GM12875 (cell line): Measurements from ENCODE around the gene SEMA7A.
A peak's percentile ranks its signal among the peaks of the same experiment; 100 is the strongest.
"Not testable (repeated sequence)": the region's sequence is repeated elsewhere in the genome, so short reads cannot be mapped to it uniquely, and the experiment has no call there.

Experiments used
- H3K4me3 ChIP-seq: one replicate; pipeline ENCODE4 v1.5.1; 2011; ENCODE audit warnings: low read depth, low read length, control low read depth
- CTCF ChIP-seq: IDR thresholded peaks from 2 replicates; pipeline ENCODE4 v1.5.1; 2011; ENCODE audit warnings: low read depth, mild to moderate bottlenecking, control low read depth, inconsistent platforms, low read length, moderate library complexity, borderline replicate concordance; ENCODE audit not compliant: insufficient read depth

Gene SEMA7A, protein sequence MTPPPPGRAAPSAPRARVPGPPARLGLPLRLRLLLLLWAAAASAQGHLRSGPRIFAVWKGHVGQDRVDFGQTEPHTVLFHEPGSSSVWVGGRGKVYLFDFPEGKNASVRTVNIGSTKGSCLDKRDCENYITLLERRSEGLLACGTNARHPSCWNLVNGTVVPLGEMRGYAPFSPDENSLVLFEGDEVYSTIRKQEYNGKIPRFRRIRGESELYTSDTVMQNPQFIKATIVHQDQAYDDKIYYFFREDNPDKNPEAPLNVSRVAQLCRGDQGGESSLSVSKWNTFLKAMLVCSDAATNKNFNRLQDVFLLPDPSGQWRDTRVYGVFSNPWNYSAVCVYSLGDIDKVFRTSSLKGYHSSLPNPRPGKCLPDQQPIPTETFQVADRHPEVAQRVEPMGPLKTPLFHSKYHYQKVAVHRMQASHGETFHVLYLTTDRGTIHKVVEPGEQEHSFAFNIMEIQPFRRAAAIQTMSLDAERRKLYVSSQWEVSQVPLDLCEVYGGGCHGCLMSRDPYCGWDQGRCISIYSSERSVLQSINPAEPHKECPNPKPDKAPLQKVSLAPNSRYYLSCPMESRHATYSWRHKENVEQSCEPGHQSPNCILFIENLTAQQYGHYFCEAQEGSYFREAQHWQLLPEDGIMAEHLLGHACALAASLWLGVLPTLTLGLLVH

DNA sequence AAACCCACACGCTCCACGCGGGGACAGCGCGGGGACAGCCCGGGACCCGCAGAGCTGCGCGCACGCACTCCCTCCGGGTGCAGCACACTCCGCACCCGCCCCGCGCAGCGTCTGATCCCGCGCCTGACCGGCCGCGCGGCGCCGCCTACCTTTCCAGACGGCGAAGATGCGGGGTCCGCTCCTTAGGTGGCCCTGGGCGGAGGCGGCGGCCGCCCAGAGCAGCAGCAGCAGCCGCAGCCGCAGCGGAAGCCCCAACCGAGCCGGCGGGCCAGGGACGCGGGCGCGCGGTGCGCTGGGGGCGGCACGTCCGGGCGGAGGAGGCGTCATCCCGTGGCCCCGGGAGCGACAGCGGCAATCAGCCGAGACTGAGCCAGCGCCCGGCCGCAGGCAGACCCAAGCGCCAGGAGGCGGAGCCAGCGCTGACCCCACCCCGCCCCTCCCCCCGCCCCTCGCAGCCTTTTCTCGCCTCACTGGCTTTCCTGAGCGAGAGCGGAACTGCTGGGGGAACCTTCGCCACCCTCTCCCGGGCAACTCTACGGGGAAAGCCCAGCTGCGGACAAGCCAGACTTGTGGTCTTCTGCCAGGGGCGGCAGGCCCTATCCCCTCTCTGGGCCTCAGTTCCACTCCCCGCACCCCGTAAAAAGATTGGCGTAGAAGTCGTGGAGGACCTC, at the start of gene SEMA7A:
SEMA7A (minus strand) TSS at position 367 of the 671 bp plus-strand sequence; CDS start at position 327, 40 bp downstream.
- TF ChIP-seq CTCF = no peak
- H3K4me3 ChIP-seq = peak within 1 kb of the TSS; percentile 98

DNA sequence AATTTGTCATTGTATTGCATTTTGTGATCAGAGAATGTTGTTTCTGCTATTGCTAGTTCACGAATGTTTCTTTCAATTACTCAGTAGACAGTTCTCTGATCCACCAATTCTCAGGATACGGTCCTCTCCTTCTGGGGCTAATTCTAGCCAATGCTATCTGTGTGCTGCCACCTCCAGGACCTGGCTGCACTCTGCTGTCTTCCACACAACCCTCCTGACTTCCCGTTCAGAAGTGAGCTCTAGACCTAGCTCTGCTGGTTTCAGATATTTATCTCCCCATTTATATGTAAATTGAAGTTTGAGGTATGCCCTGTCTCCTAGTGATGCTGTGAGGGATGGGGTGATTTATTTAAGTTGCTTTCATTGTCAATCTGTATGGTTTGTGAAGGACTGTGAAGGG, 48.9 kb upstream of the SEMA7A start:
- H3K4me3 ChIP-seq = no peak overlapping the region
- 0 out of 2 replicates have a peak, but pooled peaks have one; percentile 8 for TF ChIP-seq CTCF

- H3K4me3 ChIP-seq = not testable (repeated sequence)
These were observed 46.6 kb upstream of the SEMA7A start for GRCh38 chr15:74480364-74480763.

- not testable (repeated sequence) for H3K4me3 ChIP-seq
These were observed 37.9 kb upstream of the SEMA7A start for GRCh38 chr15:74471621-74472020.

DNA sequence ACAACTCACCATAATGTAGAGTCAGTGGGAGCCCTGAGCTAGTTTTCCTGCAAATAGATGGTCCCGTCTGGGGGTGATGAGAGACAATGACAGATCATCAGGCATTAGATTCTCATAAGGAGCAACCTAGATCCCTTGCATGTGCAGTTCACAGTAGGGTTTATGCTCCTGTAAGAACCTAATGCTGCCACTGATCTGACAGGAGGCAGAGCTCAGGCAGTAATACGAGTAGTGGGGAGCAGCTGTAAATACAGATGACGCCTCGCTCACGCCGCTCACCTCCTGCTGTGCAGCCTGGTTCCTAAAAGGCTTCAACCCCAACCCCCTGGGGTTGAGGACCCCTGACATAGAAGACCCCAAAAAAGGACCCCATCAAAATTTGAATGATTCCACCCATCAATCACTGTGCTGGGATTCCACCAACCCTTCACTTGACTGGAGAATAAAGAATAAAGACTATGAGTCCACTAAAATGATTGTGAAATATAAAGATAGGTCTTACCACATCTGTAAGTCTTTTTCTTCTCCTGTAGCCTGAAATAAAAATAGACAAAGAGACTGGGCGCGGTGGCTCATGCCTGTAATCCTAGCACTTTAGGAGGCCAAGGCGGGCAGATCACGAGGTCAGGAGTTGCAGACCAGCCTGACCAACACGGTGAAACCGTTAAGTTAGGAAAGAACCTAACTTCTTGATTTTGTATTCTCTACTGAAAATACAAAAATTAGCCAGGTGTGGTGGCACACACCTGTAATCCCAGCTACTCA, 37.1 kb upstream of the SEMA7A start:
- TF ChIP-seq CTCF = no peak

DNA sequence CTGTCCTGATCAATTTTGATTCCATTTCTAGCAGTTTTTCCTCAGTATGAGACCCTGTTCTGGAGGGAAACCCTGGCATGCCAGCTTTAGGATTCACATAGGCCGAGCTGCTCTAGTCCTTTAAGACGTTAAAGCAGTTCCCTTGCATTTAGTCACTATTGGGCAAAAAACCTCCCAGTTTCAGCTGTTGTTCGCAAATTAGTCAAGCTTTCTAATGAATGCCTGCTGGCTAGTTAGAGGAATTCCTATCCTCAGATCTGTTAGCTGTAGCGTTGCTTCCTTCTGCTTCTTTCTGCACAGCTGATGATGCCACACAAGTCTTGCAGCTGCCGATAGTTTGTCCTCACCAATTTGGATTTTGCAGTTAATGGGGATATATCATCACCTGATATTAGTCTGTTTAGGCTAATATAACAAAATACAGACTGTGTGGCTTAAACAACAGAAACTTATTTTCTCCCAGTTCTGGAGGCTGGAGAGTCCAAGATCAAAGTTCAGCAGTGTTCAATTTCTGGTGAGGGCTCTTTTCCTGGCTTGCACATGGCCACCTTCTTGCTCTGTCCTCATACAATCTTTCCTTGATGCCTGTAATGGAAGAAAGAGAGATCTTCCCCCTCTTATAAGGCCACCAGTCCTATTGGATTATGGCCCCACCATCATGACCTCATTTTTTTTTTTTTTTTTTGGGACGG, 34.7 kb upstream of the SEMA7A start:
- H3K4me3 ChIP-seq = no peak overlapping the region
- no peak for TF ChIP-seq CTCF

More for the DNA sequence above, 37.1 kb upstream of the SEMA7A start:
- H3K4me3 ChIP-seq = no peak overlapping the region

DNA sequence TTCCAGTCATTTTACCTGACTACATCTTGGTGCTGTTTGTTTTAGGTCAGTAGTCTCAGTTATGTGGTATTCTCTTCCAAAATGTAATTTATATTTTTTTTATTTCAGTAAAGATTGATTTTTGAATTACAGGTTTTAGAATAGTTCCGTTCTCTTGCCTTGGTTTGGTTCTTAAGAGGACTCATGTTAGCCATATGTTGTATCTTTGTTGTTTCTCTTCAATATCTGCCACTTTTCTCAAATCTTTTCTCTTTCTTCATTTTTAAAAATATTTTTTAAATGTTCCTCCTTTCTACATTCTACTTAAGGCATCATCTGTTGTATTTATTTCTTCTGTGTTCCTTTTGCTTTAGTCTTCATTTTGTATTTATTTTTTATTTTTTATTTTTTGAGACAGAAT, 32.8 kb upstream of the SEMA7A start:
- TF ChIP-seq CTCF = no peak
- H3K4me3 ChIP-seq = no peak overlapping the region
